ENCODE data around the gene ZNF787.
A peak's percentile ranks its signal among the peaks of the same experiment; 100 is the strongest.

Gene ZNF787

GRCh38 chr19:56124578-56124977 is 3.5 kb upstream of the ZNF787 start:
- no peak for DNase-seq (ENCODE audit: low read depth)
- TF ChIP-seq CTCF (conservative IDR thresholded peaks at IDR 0.05; ENCODE audit: low read depth, low read length): no peak
- H3K4me3 ChIP-seq (ENCODE audit: low read depth, low read length): no peak overlapping the region

GRCh38 chr19:56123266-56123891 is 2.3 kb upstream of the ZNF787 start:
- no peak for DNase-seq (ENCODE audit: low read depth)
- TF ChIP-seq CTCF (conservative IDR thresholded peaks at IDR 0.05; ENCODE audit: low read depth, low read length): no peak
- H3K4me3 ChIP-seq (ENCODE audit: low read depth, low read length): no peak overlapping the region

DNA sequence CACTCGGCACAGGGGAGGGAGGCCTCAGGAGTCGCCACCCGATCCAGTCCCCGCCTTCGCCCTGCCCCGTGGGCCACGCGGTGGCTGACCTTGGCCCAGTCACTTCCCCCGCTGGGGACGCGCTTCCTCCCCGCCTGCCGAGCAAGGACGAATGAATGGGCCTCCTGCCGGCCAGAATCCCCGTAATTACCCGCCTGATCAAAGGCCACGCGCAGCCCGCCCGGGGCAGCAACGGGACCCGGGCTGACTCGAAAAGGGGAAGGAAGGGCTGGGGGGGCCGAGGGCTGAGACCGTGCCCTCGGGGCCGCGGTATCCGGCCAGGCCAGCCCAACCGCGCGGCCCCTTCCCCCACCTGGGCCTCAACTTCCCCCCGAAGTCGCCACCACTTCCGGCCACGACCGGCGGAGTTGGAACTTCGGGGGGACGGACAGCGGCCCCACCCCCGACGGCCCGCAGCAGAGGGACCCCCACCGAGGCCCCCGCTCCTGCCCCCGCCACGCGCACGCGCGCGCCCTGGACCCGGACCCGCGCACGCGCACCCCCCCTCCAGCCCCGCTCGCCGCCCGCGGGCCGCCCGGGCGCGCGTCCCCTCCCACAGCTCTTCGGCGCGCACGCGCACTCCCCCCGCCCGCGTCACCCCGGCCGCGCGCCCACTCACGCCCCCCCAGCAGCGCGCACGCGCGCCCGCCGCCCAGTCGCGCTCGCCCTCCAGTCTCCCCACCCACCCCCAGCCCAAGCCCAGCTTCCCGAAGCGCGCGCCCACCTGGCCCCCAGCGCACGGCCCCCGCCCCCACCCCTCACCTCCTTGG is 520 bp downstream of the ZNF787 start:
- TF ChIP-seq CTCF (conservative IDR thresholded peaks at IDR 0.05; ENCODE audit: low read depth, low read length): peak; percentile 24
- H3K4me3 ChIP-seq (ENCODE audit: low read depth, low read length): peak overlapping the region; percentile 82
- DNase-seq (ENCODE audit: low read depth): peak; percentile 78

DNA sequence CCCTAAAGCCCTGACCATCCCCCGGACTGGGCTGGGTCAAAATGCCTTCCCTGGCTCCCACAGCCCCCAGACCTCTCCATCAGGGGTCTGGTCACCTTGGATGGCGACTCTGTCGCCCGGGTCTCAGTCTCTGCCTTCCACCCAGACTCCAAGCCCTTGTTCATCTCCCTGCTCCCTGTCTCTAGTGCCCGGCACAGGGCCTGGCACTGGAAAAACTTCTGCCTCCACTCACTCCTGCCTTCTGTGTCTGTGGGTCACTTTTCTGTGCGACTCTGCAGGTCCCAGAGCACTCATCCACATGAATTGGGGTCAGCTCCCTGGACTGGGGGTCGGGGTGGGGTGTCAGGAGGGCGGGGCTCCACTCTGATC is 1.1 kb downstream of the ZNF787 start:
- TF ChIP-seq CTCF (conservative IDR thresholded peaks at IDR 0.05; ENCODE audit: low read depth, low read length): no peak
- DNase-seq (ENCODE audit: low read depth): no peak
- peak overlapping the region; percentile 82 for H3K4me3 ChIP-seq (ENCODE audit: low read depth, low read length)

- no peak for TF ChIP-seq CTCF (conservative IDR thresholded peaks at IDR 0.05; ENCODE audit: low read depth, low read length)
- peak; percentile 49 for DNase-seq (ENCODE audit: low read depth)
- peak overlapping the region; percentile 82 for H3K4me3 ChIP-seq (ENCODE audit: low read depth, low read length)
Observed at GRCh38 chr19:56119582-56119978, 1.5 kb downstream of the ZNF787 start.

DNA sequence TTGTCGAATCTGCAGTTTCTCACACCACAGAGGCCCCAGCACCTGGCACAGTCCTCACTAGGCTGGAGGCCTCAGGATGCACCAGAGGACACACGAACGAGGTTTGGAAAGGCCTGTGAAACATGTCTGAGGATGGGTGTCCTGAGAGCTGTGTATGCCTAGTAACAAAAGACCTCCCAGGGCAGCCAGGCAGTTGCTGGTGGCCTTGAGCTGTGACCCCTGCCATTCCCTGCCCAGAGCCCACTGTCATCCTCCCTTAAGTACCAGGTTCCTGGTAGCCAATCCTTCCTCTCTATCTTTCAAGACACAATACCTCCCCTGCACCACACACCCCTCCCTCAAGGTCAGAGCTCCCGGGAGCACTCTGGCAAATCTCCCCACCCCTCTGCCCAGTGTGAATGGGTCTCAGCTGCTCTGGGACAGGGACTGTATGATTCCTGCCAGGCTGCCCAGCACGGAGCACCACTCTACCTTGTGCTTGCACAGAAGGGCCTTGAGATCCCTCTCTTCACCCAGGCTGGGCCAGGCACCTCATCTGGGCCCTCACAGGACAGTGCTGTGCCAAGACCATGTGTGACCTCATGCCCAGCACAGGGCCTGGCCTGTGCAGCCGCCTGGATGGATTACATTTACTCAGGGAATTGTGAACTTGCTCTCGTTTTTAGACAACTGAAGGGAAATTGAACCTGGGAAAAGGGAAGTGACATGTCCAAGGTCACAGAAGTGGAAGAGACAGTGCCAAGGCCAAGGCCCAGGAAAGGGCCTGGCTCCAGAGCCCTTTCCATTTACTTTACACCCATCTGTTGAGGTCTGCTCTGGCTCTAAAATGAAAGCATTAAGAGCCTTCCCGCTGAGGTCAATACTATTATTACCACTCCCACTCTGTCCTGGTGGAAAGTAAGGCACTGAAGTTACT is 2.2 kb downstream of the ZNF787 start:
- DNase-seq (ENCODE audit: low read depth): no peak
- no peak overlapping the region for H3K4me3 ChIP-seq (ENCODE audit: low read depth, low read length)
- no peak for TF ChIP-seq CTCF (conservative IDR thresholded peaks at IDR 0.05; ENCODE audit: low read depth, low read length)

Measured in choroid plexus epithelial cell (primary cell).